Measurements from ENCODE around the gene N4BP2.

The N4BP2 gene

GRCh38 chr4:40056716-40057585 lies at the start of gene N4BP2 (continued):
- TF ChIP-seq ZNF704 (tag by site-specific recombination; IDR thresholded peaks at IDR 0.05) (no peak), ZNF473 (tag by site-specific recombination; IDR thresholded peaks at IDR 0.05) (no peak), ZNF624 (tag by site-specific recombination; IDR thresholded peaks at IDR 0.05) (no peak), ZNF433 (tag by site-specific recombination; IDR thresholded peaks at IDR 0.05; ENCODE audit: low read depth) (no peak), ZNF645 (tag by site-specific recombination; IDR thresholded peaks at IDR 0.05) (no peak), SETDB1 (IDR thresholded peaks at IDR 0.05; ENCODE audit: insufficient read length, low read length) (no peak), ZNF670 (tag by site-specific recombination; IDR thresholded peaks at IDR 0.05; ENCODE audit: low read depth) (no peak), KLF10 (tag by site-specific recombination; IDR thresholded peaks at IDR 0.05) (peak; percentile 98), ELK4 (IDR thresholded peaks at IDR 0.05; ENCODE audit: borderline replicate concordance, low read depth, low read length) (no peak), ZFP41 (tag by site-specific recombination; IDR thresholded peaks at IDR 0.05; ENCODE audit: borderline replicate concordance) (no peak), PBX3 (CRISPR knock-in tag; IDR thresholded peaks at IDR 0.05) (peak; percentile 92), ZNF394 (tag by site-specific recombination; IDR thresholded peaks at IDR 0.05; ENCODE audit: borderline replicate concordance) (no peak), IKZF3 (tag by site-specific recombination; IDR thresholded peaks at IDR 0.05) (peak; percentile 99), ZNF292 (tag by site-specific recombination; IDR thresholded peaks at IDR 0.05; ENCODE audit: borderline replicate concordance, low read depth) (no peak), ZNF302 (tag by site-specific recombination; IDR thresholded peaks at IDR 0.05; ENCODE audit: low read depth) (no peak), ZNF37A (tag by site-specific recombination; IDR thresholded peaks at IDR 0.05) (no peak), ZNF621 (tag by site-specific recombination; IDR thresholded peaks at IDR 0.05) (no peak), ZNF549 (tag by site-specific recombination; IDR thresholded peaks at IDR 0.05) (no peak), ZNF529 (tag by site-specific recombination; IDR thresholded peaks at IDR 0.05; ENCODE audit: insufficient replicate concordance) (no peak), ZNF521 (tag by site-specific recombination; IDR thresholded peaks at IDR 0.05) (no peak), ZFP3 (tag by site-specific recombination; IDR thresholded peaks at IDR 0.05; ENCODE audit: low read depth) (no peak), ZFHX2 (tag by site-specific recombination; conservative IDR thresholded peaks at IDR 0.05) (peak; percentile 40), ZXDB (tag by site-specific recombination; IDR thresholded peaks at IDR 0.05) (peak; percentile 55), ZNF248 (tag by site-specific recombination; IDR thresholded peaks at IDR 0.05) (no peak), MEIS1 (CRISPR knock-in tag; IDR thresholded peaks at IDR 0.05; ENCODE audit: borderline replicate concordance) (no peak), KLF9 (tag by site-specific recombination; IDR thresholded peaks at IDR 0.05; ENCODE audit: low read depth) (peak; percentile 90), ZNF677 (tag by site-specific recombination; IDR thresholded peaks at IDR 0.05) (no peak), TSHZ1 (tag by site-specific recombination; IDR thresholded peaks at IDR 0.05; ENCODE audit: borderline replicate concordance) (no peak), ZNF211 (tag by site-specific recombination; IDR thresholded peaks at IDR 0.05; ENCODE audit: low read depth) (no peak), ZNF600 (tag by site-specific recombination; IDR thresholded peaks at IDR 0.05) (no peak), ZNF701 (tag by site-specific recombination; IDR thresholded peaks at IDR 0.05) (no peak), ZNF660 (tag by site-specific recombination; IDR thresholded peaks at IDR 0.05) (no peak), ZEB2 (tag by site-specific recombination; IDR thresholded peaks at IDR 0.05) (peak; percentile 84; the same call in 1 of the 2 replicates)

Measured in HEK293 (cell line).